Transverse colon (tissue), 4 donors: Measurements from ENCODE around the gene HSPB7.

ENCODE experiments used
- EP300 ChIP-seq: sonication (generic); formaldehyde crosslinking; IDR thresholded peaks from one replicate; pipeline ENCODE4 v1.6.1; 2017; ENCODE audit warnings: antibody characterized with exemption, low read depth
- POLR2A ChIP-seq: fragments of 450-650 bp; IDR thresholded peaks from one replicate; pipeline ENCODE4 v1.6.1; 2016; ENCODE audit warnings: antibody characterized with exemption, mild to moderate bottlenecking, moderate library complexity
- POLR2AphosphoS5 ChIP-seq, 3 donors: sonication (generic); formaldehyde crosslinking; IDR thresholded peaks; one replicate each; pipeline ENCODE4 v1.6.1; 2016; ENCODE audit warnings: antibody characterized with exemption in 3 of 3
- TF ChIP-seq, protein P1 (sequence below), 5 experiments: fragments of 200-600 bp in 3 of 5; fragments of 450-650 bp in 2 of 5; sonication (generic) in 3 of 5; IDR thresholded peaks; 1 replicate in 2 of 5; 2 replicates in 3 of 5; pipeline ENCODE4 v1.5.1; 2016 to 2017; ENCODE audit warnings: antibody characterized with exemption in 5 of 5, inconsistent platforms in 3 of 5, mild to moderate bottlenecking in 2 of 5, moderate library complexity in 1 of 5

DNA sequence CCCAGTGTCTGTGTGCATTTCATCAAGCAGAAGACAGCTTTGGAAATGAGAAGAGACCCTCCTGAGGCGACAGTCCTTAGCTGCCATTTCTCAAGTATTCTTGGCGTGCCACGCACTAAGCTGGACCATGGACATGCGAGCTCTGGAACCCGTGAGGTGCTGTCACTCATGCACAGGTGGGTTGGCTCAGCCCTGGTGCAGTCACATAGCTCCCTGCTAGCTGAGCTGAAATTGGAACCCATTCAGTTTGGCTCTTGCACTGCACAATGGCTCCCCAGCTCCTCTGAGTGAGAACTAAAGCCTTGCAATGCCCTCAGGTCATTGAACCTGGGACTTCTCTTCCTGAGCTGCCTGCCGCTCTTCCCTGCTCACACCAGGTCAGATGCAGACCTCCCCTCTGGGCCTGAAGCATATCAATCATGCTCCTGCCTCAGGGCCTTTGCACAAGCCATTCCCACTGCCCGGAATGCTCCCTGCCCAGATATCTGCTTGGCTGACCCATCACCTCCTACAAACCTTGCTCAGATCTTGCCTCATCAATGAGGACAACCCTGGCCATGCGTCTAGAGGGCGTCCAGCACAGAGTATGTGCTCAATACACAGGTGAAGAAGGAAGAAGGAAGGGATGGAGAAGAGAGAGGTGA, 20.1 kb downstream of the HSPB7 start:
- TF ChIP-seq EP300 (no peak), POLR2AphosphoS5 (IDR thresholded peaks at IDR 0.05) (no peak), POLR2A (no peak)
- TF ChIP-seq, protein P1, sequence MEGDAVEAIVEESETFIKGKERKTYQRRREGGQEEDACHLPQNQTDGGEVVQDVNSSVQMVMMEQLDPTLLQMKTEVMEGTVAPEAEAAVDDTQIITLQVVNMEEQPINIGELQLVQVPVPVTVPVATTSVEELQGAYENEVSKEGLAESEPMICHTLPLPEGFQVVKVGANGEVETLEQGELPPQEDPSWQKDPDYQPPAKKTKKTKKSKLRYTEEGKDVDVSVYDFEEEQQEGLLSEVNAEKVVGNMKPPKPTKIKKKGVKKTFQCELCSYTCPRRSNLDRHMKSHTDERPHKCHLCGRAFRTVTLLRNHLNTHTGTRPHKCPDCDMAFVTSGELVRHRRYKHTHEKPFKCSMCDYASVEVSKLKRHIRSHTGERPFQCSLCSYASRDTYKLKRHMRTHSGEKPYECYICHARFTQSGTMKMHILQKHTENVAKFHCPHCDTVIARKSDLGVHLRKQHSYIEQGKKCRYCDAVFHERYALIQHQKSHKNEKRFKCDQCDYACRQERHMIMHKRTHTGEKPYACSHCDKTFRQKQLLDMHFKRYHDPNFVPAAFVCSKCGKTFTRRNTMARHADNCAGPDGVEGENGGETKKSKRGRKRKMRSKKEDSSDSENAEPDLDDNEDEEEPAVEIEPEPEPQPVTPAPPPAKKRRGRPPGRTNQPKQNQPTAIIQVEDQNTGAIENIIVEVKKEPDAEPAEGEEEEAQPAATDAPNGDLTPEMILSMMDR (IDR thresholded peaks at IDR 0.05): no peak
